CD14-positive monocyte (primary cell): ENCODE results near the gene DAB2IP. TPM values are rescaled to one million over a fixed set of nuclear protein-coding genes. Genes with fewer than 3 reads are reported as not detected.

Experiments
- DNase-seq, 3 donors: peaks; one replicate each; pipeline ENCODE4 v3.0.0-alpha.2; 2011 to 2022
- H2AFZ ChIP-seq: 2 replicates; pipeline ENCODE4 v1.6.0; 2012; ENCODE audit warnings: mild to moderate bottlenecking, low read depth, low read length, inconsistent platforms; ENCODE audit not compliant: insufficient read depth, poor library complexity, severe bottlenecking
- H3K27ac ChIP-seq, 2 donors: 1 replicate in 1 of 2; 2 replicates in 1 of 2; pipeline ENCODE4 v1.5.1; 2012 to 2013; ENCODE audit warnings: low read length in 2 of 2, control low read depth in 1 of 2, inconsistent platforms in 1 of 2, low read depth in 1 of 2, mild to moderate bottlenecking in 1 of 2
- H3K27me3 ChIP-seq, 2 donors: one replicate each; pipeline versions ENCODE4 v1.6.0 to v1.6.1; 2011 to 2013; ENCODE audit warnings: low read length in 2 of 2; ENCODE audit not compliant: control insufficient read depth in 2 of 2, insufficient read depth in 2 of 2
- H3K36me3 ChIP-seq, 2 donors: replicated peaks in 1 of 2; 1 replicate in 1 of 2; 2 replicates in 1 of 2; pipeline versions ENCODE4 v1.5.1 to v1.6.1; 2012 to 2013; ENCODE audit warnings: low read length in 2 of 2, control low read depth in 1 of 2, inconsistent platforms in 1 of 2, mild to moderate bottlenecking in 1 of 2; ENCODE audit not compliant: insufficient read depth in 2 of 2, control insufficient read depth in 1 of 2
- H3K4me1 ChIP-seq, 2 donors: 1 replicate in 1 of 2; 2 replicates in 1 of 2; pipeline versions ENCODE4 v1.5.1 to v1.6.1; 2012 to 2013; ENCODE audit warnings: low read length in 2 of 2, control low read depth in 1 of 2, inconsistent platforms in 1 of 2, mild to moderate bottlenecking in 1 of 2, moderate library complexity in 1 of 2; ENCODE audit not compliant: insufficient read depth in 2 of 2, control insufficient read depth in 1 of 2
- H3K4me2 ChIP-seq: replicated peaks from 2 replicates; pipeline ENCODE3; 2012; ENCODE audit warnings: low read length, moderate library complexity, mild to moderate bottlenecking; ENCODE audit not compliant: poor library complexity, severe bottlenecking; ENCODE audit errors: extremely low read depth
- H3K4me3 ChIP-seq, 3 experiments: fragments of 200-600 bp in 1 of 3; sonication (generic) in 1 of 3; replicated peaks in 1 of 3; 1 replicate in 2 of 3; 2 replicates in 1 of 3; pipeline ENCODE4 v1.5.1; 2011 to 2013; ENCODE audit warnings: low read length in 3 of 3, mild to moderate bottlenecking in 3 of 3, control low read depth in 2 of 3, low read depth in 2 of 3, inconsistent platforms in 1 of 3, moderate library complexity in 1 of 3
- H3K79me2 ChIP-seq: 2 replicates; pipeline ENCODE4 v1.6.0; 2012; ENCODE audit warnings: mild to moderate bottlenecking, control low read depth, inconsistent platforms, low read length, moderate library complexity; ENCODE audit not compliant: insufficient read depth
- H3K9ac ChIP-seq: 2 replicates; pipeline ENCODE4 v1.6.0; 2017; ENCODE audit warnings: low read length, mild to moderate bottlenecking; ENCODE audit not compliant: insufficient read depth, poor library complexity, severe bottlenecking
- H3K9me3 ChIP-seq, 2 donors: replicated peaks in 1 of 2; 1 replicate in 1 of 2; 2 replicates in 1 of 2; pipeline versions ENCODE4 v1.5.1 to v1.6.1; 2012 to 2013; ENCODE audit warnings: low read length in 2 of 2, control low read depth in 1 of 2; ENCODE audit not compliant: control insufficient read depth in 1 of 2, insufficient read depth in 1 of 2
- H4K20me1 ChIP-seq: 2 replicates; pipeline ENCODE4 v1.6.0; 2012; ENCODE audit warnings: mild to moderate bottlenecking, low read length, control low read depth, moderate library complexity; ENCODE audit not compliant: insufficient read depth
- H3K27ac Mint-ChIP-seq, 7 donors: one replicate each; pipeline ENCODE4 v1.8.0; 2020; ENCODE audit warnings: mild to moderate bottlenecking in 7 of 7, mixed read lengths in 7 of 7, moderate library complexity in 6 of 7, inconsistent platforms in 2 of 7
- H3K27me3 Mint-ChIP-seq, 3 donors: one replicate each; pipeline ENCODE4 v1.8.0; 2021 to 2022; ENCODE audit warnings: low read depth in 3 of 3, mild to moderate bottlenecking in 3 of 3, mixed read lengths in 3 of 3, moderate library complexity in 3 of 3, inconsistent platforms in 1 of 3
- H3K36me3 Mint-ChIP-seq, 2 donors: one replicate each; pipeline ENCODE4 v1.8.0; 2020; ENCODE audit warnings: mixed read lengths in 2 of 2, inconsistent platforms in 1 of 2, mild to moderate bottlenecking in 1 of 2
- H3K4me1 Mint-ChIP-seq: one replicate; pipeline ENCODE4 v1.8.0; 2020; ENCODE audit warnings: mild to moderate bottlenecking, mixed read lengths
- H3K4me3 Mint-ChIP-seq, 2 donors: one replicate each; pipeline ENCODE4 v1.8.0; 2020; ENCODE audit warnings: mild to moderate bottlenecking in 2 of 2, mixed read lengths in 2 of 2, moderate library complexity in 1 of 2
- H3K9me3 Mint-ChIP-seq, 7 donors: one replicate each; pipeline ENCODE4 v1.8.0; 2020 to 2022; ENCODE audit warnings: mixed read lengths in 7 of 7, mild to moderate bottlenecking in 6 of 7, moderate library complexity in 6 of 7, inconsistent platforms in 2 of 7
- WGBS: methylation state at CpG from one replicate; pipeline ENCODE4 v1.1.5; 2013; ENCODE audit warnings: missing lambda C conversion rate; ENCODE audit not compliant: insufficient coverage; 5-methylcytosine and 5-hydroxymethylcytosine counted together
- intact Hi-C, 2 donors: fragments of 100-400 bp; cut with micrococcal nuclease; formaldehyde crosslinking; loops; one replicate each; pipeline versions ENCODE4 v1.15.0 to v1.15.1; 2023
- polyA plus RNA-seq, 3 donors: library from polyadenylated mRNA; depleted of rRNA in 1 of 3; unstranded in 2 of 3; stranded (reverse) in 1 of 3; fragments of 300-500 nt in 2 of 3; fragments of >200 nt in 1 of 3; fragmentation: Illumina TruSeq in 2 of 3; gene quantifications; 1 replicate in 2 of 3; 2 replicates in 1 of 3; pipeline ENCODE4 v1.2.3, GENCODE V29; 2012 to 2021
- TF ChIP-seq, protein P1 (sequence below): fragments of 200-600 bp; IDR thresholded peaks from one replicate; pipeline ENCODE4 v1.8.0; 2022; ENCODE audit warnings: antibody characterized with exemption, mild to moderate bottlenecking

The DAB2IP gene
- polyA plus RNA-seq, 3 donors: 0.13 TPM; not detected in 2

GRCh38 chr9:121815546-121816448 is 164.4 kb downstream of the DAB2IP start:
- Mint-ChIP-seq H3K36me3 (no peaks in the 10 kb centered on the region), H3K27me3 (peaks cover 5 to 11% (median 10%) of the 10 kb centered on the region in 3 donors), H3K27ac (no peak overlapping the region), H3K4me1 (peaks cover 8% of the 10 kb centered on the region), H3K4me3 (no peak overlapping the region), H3K9me3 (peaks cover 0 to 2% (median 0%) of the 10 kb centered on the region in 7 donors)
- H3K9me3 ChIP-seq: no peaks in the 10 kb centered on the region
- H3K27me3 ChIP-seq: no peaks in the 10 kb centered on the region
- TF ChIP-seq, protein P1, sequence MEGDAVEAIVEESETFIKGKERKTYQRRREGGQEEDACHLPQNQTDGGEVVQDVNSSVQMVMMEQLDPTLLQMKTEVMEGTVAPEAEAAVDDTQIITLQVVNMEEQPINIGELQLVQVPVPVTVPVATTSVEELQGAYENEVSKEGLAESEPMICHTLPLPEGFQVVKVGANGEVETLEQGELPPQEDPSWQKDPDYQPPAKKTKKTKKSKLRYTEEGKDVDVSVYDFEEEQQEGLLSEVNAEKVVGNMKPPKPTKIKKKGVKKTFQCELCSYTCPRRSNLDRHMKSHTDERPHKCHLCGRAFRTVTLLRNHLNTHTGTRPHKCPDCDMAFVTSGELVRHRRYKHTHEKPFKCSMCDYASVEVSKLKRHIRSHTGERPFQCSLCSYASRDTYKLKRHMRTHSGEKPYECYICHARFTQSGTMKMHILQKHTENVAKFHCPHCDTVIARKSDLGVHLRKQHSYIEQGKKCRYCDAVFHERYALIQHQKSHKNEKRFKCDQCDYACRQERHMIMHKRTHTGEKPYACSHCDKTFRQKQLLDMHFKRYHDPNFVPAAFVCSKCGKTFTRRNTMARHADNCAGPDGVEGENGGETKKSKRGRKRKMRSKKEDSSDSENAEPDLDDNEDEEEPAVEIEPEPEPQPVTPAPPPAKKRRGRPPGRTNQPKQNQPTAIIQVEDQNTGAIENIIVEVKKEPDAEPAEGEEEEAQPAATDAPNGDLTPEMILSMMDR: no peak
- H3K36me3 ChIP-seq: no peaks in the 10 kb centered on the region
- H3K79me2 ChIP-seq: no peaks in the 10 kb centered on the region
- no peak for DNase-seq
- no peak overlapping the region for H3K4me2 ChIP-seq
- no peaks in the 10 kb centered on the region for H3K4me1 ChIP-seq
- intact Hi-C loops: no loop called here
- 91% methylated on average over 31 of the region's 31 CpGs for WGBS
- H4K20me1 ChIP-seq: no peaks in the 10 kb centered on the region
- no peak overlapping the region for H3K27ac ChIP-seq
- H2AFZ ChIP-seq: no peak overlapping the region
- H3K9ac ChIP-seq: no peak overlapping the region
- no peak overlapping the region for H3K4me3 ChIP-seq

DNA sequence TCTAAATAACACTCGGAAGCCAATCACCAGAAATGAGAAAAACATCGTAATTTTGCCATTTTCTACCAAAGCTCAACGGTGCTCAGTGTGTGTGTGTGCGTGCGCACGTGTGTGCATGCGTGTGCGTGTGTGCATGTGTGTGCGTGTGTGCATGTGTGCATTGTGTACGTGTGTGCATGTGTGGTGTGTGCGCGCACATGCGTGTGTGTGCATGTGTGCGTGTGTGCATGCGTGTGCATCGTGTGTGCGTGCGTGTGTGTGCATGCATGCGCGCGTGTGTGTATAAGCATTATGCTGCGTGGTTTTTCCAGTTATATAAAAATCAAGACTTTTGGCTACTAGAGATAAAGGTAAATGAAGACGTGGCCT is 165.0 kb downstream of the DAB2IP start:
- no peaks in the 10 kb centered on the region for H3K4me1 ChIP-seq
- Mint-ChIP-seq H3K27me3 (peaks cover 3 to 11% (median 10%) of the 10 kb centered on the region in 3 donors), H3K36me3 (no peaks in the 10 kb centered on the region), H3K27ac (no peak overlapping the region), H3K9me3 (peaks cover 0 to 2% (median 0%) of the 10 kb centered on the region in 7 donors), H3K4me1 (peaks cover 8% of the 10 kb centered on the region), H3K4me3 (no peak overlapping the region)
- no peaks in the 10 kb centered on the region for H3K9me3 ChIP-seq
- no peaks in the 10 kb centered on the region for H3K27me3 ChIP-seq
- no peaks in the 10 kb centered on the region for H3K36me3 ChIP-seq
- no peak overlapping the region for H3K9ac ChIP-seq
- TF ChIP-seq, protein P1: no peak
- no peak overlapping the region for H3K4me2 ChIP-seq
- H2AFZ ChIP-seq: no peak overlapping the region
- H3K27ac ChIP-seq: no peak overlapping the region
- H3K79me2 ChIP-seq: no peaks in the 10 kb centered on the region
- no peak for DNase-seq
- intact Hi-C loops: no loop called here
- WGBS: 92% methylated on average over 18 of the region's 23 CpGs
- H4K20me1 ChIP-seq: no peaks in the 10 kb centered on the region
- no peak overlapping the region for H3K4me3 ChIP-seq
